ENCODE data around the gene CLPTM1L.
"Not testable (repeated sequence)": the region's sequence is repeated elsewhere in the genome, so short reads cannot be mapped to it uniquely, and the experiment has no call there.

Gene CLPTM1L

GRCh38 chr5:1380910-1381309 is 36.0 kb upstream of the CLPTM1L start:
- DNase-seq (ENCODE audit: low read depth): no peak

- DNase-seq (ENCODE audit: low read depth): no peak
Measured at GRCh38 chr5:1380011-1380817, 35.3 kb upstream of the CLPTM1L start.

- DNase-seq (ENCODE audit: low read depth): no peak
Measured at GRCh38 chr5:1378866-1379659, 34.2 kb upstream of the CLPTM1L start.

- DNase-seq (ENCODE audit: low read depth): no peak
Measured at GRCh38 chr5:1378096-1378495, 33.2 kb upstream of the CLPTM1L start.

- DNase-seq (ENCODE audit: low read depth): no peak
Measured at GRCh38 chr5:1376981-1377380, 32.1 kb upstream of the CLPTM1L start.

- no peak for DNase-seq (ENCODE audit: low read depth)
Measured at GRCh38 chr5:1375871-1376810, 31.2 kb upstream of the CLPTM1L start.

GRCh38 chr5:1374679-1375055 is 29.8 kb upstream of the CLPTM1L start:
- no peak for DNase-seq (ENCODE audit: low read depth)

GRCh38 chr5:1374030-1374678 is 29.3 kb upstream of the CLPTM1L start:
- DNase-seq (ENCODE audit: low read depth): no peak

GRCh38 chr5:1371972-1372342 is 27.1 kb upstream of the CLPTM1L start:
- not testable (repeated sequence) for DNase-seq (ENCODE audit: low read depth)

GRCh38 chr5:1371218-1371971 is 26.5 kb upstream of the CLPTM1L start:
- no peak for DNase-seq (ENCODE audit: low read depth)

- no peak for DNase-seq (ENCODE audit: low read depth)
Measured at GRCh38 chr5:1370006-1370405, 25.1 kb upstream of the CLPTM1L start.

GRCh38 chr5:1368756-1369155 is 23.9 kb upstream of the CLPTM1L start:
- DNase-seq (ENCODE audit: low read depth): no peak

GRCh38 chr5:1368236-1368635 is 23.3 kb upstream of the CLPTM1L start:
- no peak for DNase-seq (ENCODE audit: low read depth)

GRCh38 chr5:1367149-1367548 is 22.2 kb upstream of the CLPTM1L start:
- no peak for DNase-seq (ENCODE audit: low read depth)

- DNase-seq (ENCODE audit: low read depth): no peak
Measured at GRCh38 chr5:1366514-1366913, 21.6 kb upstream of the CLPTM1L start.

GRCh38 chr5:1364211-1364610 is 19.3 kb upstream of the CLPTM1L start:
- no peak for DNase-seq (ENCODE audit: low read depth)

GRCh38 chr5:1363581-1363980 is 18.7 kb upstream of the CLPTM1L start:
- DNase-seq (ENCODE audit: low read depth): no peak

- no peak for DNase-seq (ENCODE audit: low read depth)
Measured at GRCh38 chr5:1363160-1363559, 18.3 kb upstream of the CLPTM1L start.

GRCh38 chr5:1362242-1363015 is 17.5 kb upstream of the CLPTM1L start:
- no peak for DNase-seq (ENCODE audit: low read depth)

GRCh38 chr5:1360861-1361260 is 16.0 kb upstream of the CLPTM1L start:
- no peak for DNase-seq (ENCODE audit: low read depth)

Data from non-pigmented ciliary epithelial cell (primary cell).